GF-D8 (cell line): ENCODE measurements around the gene RAP2A.

Experiments used
- DNase-seq: peaks from one replicate; lab custom pipeline; 2025; lab: John Stamatoyannopoulos, UW

The RAP2A gene

GRCh38 chr13:97448503-97449251 is 14.7 kb downstream of the RAP2A start:
- DNase-seq = no peak

- no peak for DNase-seq
Measured at GRCh38 chr13:97454699-97455098, 20.7 kb downstream of the RAP2A start.

GRCh38 chr13:97456047-97456446 is 22.1 kb downstream of the RAP2A start:
- DNase-seq = no peak

GRCh38 chr13:97459215-97459777 is 25.3 kb downstream of the RAP2A start:
- no peak for DNase-seq

GRCh38 chr13:97460004-97460775 is 26.2 kb downstream of the RAP2A start:
- no peak for DNase-seq

GRCh38 chr13:97460853-97461252 is 26.9 kb downstream of the RAP2A start:
- no peak for DNase-seq

GRCh38 chr13:97464561-97464960 is 30.6 kb downstream of the RAP2A start:
- DNase-seq = no peak

GRCh38 chr13:97466722-97467121 is 32.8 kb downstream of the RAP2A start:
- no peak for DNase-seq

GRCh38 chr13:97468331-97468730 is 34.4 kb downstream of the RAP2A start:
- DNase-seq = no peak

GRCh38 chr13:97471711-97472110 is 37.7 kb downstream of the RAP2A start:
- no peak for DNase-seq

- no peak for DNase-seq
Measured at GRCh38 chr13:97474349-97474980, 40.5 kb downstream of the RAP2A start.

GRCh38 chr13:97475011-97475410 is 41.0 kb downstream of the RAP2A start:
- no peak for DNase-seq

- DNase-seq = no peak
Measured at GRCh38 chr13:97477844-97478243, 43.9 kb downstream of the RAP2A start.

GRCh38 chr13:97478247-97478646 is 44.3 kb downstream of the RAP2A start:
- no peak for DNase-seq

GRCh38 chr13:97483465-97483864 is 49.5 kb downstream of the RAP2A start:
- DNase-seq = no peak

- no peak for DNase-seq
Measured at GRCh38 chr13:97484301-97484700, 50.3 kb downstream of the RAP2A start.

GRCh38 chr13:97485320-97485719 is 51.4 kb downstream of the RAP2A start:
- no peak for DNase-seq

- DNase-seq = no peak
Measured at GRCh38 chr13:97490702-97491307, 56.8 kb downstream of the RAP2A start.

GRCh38 chr13:97491452-97491851 is 57.5 kb downstream of the RAP2A start:
- DNase-seq = no peak

GRCh38 chr13:97492257-97492656 is 58.3 kb downstream of the RAP2A start:
- DNase-seq = no peak

- no peak for DNase-seq
Measured at GRCh38 chr13:97492684-97493371, 58.9 kb downstream of the RAP2A start.

- no peak for DNase-seq
Measured at GRCh38 chr13:97493456-97493855, 59.5 kb downstream of the RAP2A start.
